ENCODE measurements around the gene CEACAM20.

GRCh38 chr19:44521370-44521769, 8.1 kb downstream of the CEACAM20 start:
- no peak for TF ChIP-seq CTCF (IDR thresholded peaks at IDR 0.05)
- no peak for TF ChIP-seq POLR2A (IDR thresholded peaks at IDR 0.05)

Data from heart left ventricle (tissue), 13 donors.